HG03064 (cell line): ENCODE data around the gene SYNE4.
"Not testable (repeated sequence)": the region's sequence is repeated elsewhere in the genome, so short reads cannot be mapped to it uniquely, and the experiment has no call there.

Source experiments
- ATAC-seq: cut with Tn5 transposase; IDR thresholded peaks from one replicate; pipeline ENCODE4 v1.9.1; 2021; ENCODE audit warnings: low read depth; ENCODE audit not compliant: unreplicated experiment

SYNE4 gene

GRCh38 chr19:35959040-35959967, 49.3 kb downstream of the SYNE4 start:
- no peak for ATAC-seq

- ATAC-seq: no peak
These were observed 50.0 kb downstream of the SYNE4 start for GRCh38 chr19:35958660-35959039.

GRCh38 chr19:35957411-35957810, 51.2 kb downstream of the SYNE4 start:
- ATAC-seq: not testable (repeated sequence)

- no peak for ATAC-seq
These were observed 52.6 kb downstream of the SYNE4 start for GRCh38 chr19:35955881-35956634.
